CD4-positive, alpha-beta T cell treated with Interleukin-4 for 1 hour (primary cell): ENCODE measurements around the gene COL4A2.

ENCODE experiments used
- DNase-seq, 2 donors: peaks; one replicate each; pipeline ENCODE4 v3.0.0-alpha.2; 2020 to 2022

COL4A2 gene

DNA sequence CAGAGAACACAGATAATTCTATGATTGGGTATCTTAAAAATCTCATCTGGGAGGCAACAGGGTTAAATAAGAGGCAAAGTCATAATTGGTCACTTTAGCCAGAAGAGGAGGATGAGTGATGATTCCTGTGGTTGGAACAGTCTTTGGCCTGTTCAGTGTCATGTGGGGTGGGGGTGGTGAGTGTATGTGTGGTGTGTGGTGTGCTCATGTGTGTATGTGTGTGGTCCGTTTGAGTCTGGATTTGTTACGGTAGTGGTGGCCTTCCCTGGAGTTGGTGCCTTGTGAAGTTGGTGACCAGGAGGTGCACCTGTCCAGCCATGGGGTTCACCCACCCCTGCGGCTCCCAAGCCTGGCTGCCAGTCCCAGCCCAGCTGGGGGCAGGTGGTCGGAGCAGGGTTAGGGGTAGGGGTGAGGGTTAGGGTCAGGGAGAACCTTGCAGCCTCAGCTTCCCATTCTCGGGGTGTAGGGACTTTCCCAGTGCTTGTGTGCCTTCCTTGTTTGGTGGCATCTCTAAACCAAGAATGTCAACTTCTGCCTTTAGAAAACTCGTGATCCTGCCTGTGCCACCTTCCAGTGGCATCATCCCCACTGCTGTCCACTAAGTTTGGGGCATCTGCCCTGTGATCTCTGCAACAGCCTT is 156.9 kb downstream of the COL4A2 start:
- DNase-seq: peak in 1 of 2 donors; percentile 35

DNA sequence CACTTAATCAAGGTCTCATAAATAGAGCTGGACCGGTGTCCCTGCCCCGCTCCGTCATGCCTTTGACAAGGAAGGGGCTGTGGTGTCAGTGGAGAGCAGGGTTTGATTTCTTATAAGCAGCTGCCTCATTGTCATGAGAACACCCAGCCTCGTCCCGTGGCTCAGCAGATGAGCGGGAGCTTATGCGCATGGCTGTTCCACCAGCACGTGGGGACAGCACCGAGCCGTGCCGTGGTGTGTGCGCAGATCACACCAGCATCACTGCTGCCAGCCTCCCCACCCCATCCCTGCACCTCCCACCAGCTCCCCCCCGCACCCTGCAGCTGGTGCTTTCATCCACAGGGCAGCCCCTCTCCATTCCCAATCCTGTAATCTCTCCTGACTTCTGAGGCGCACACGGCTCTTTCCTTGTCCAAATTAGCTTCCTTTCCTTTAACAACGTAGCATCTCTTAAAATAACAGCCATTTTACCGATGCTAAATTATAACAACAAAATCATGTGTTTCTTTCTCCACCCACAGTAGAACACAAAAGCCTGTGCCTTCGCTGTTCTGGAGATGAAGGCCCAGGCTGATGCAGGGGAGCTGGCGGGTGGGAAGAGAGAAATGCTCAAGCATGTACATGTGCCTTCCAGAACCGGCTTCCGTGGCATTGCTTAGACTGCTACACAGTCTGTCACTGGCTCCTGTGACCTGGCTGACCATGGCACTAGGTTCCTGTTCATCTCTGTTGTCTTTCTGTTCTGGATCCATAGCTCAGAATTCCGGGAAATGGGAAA is 157.7 kb downstream of the COL4A2 start:
- no peak for DNase-seq

DNA sequence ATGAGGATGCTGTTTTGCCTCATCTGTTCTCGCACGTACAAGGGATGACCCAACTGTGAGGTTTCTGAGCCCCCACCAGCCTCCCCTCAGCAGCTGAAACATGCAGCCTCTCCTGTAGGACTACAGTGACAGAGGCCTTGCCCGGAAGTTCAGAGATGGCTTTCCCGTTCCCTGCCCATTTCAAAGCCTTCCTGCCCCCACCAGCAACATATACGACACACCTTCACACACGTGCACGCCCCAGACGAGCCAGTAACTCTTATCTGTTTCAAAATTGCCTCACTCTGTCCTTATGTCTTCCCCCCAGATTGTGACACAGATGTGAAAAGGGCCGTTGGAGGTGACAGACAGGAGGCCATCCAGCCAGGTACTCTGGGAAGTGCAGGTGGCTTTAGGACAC is 158.6 kb downstream of the COL4A2 start:
- no peak for DNase-seq

DNA sequence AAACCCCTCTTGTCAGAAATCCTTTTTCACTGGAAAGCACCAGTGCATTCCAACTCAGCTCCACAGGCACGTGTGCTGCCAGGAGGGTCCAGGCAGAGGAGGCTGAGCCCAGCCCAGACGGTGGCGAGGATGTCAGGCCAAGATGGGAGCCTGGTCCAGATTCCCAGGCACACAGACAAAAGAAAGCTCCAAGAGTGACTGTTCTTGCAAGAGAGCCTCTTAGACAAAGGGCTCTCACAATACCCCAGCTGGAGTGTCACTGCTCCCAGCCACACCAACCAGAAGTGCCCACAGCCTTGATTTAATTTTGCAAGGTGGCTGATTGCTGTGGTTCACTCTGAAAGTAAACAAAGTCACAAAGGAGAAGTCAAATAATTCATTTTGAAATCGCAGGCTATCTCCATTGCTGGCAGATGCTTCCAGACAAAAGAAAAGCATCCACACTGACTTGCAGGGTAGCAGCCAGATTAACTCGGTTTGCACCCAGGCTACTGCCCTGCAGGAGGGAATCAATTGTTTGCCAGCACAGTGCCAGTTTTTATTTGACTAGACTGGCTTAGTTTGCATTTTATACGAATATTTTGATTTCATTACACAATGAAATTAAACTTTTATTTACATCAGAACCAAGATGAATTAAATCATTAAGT is 159.3 kb downstream of the COL4A2 start:
- DNase-seq: no peak

DNA sequence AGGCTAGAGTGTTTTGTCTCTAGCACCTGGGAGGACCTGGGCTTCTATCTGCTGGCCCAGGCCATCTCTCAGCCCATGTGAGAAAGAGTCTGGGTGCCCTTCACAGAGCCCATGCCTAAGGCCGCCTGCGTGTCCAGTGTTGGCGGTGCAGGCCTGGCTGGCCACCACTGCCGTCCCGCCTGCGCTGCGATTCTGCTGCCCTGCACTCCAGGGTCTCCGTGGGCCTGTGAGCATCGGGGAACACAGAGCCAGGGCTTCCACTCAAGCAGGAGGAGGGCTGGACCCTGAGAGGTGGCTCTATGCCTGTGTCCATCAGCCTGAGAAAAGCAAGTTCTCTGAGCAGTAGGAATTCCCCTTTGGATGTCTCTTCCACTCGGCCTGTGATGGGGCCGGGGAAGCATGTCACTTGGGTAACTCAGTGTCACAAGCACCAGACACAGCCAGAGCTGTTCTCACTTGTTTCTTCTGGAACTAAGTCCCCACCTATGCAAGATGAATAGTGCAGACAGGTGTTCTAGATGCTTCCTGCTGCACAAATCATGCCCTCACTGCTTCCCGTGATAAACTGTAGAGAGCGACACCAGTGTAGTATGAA is 160.5 kb downstream of the COL4A2 start:
- no peak for DNase-seq

DNA sequence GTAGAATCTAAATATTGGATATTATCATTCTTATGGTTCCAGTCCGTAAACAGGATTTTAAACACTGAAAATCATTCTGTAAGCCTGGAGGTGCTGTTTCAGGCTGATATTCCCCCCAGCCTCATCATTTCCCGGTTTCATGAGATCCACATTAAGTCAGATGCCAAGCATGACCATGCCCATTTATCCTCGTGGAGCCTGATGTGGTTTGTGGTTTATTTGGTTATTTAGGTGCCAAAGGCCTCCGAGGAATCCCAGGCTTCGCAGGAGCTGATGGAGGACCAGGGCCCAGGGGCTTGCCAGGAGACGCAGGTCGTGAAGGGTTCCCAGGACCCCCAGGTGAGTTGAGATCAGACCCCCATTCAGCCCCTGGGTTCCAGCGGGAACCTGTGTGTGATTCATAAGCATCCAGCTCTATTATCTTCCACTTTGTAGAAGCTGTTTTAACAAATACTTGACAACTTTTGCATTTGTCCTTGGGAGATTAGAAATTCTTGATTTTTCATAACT is 162.0 kb downstream of the COL4A2 start:
- DNase-seq: no peak

DNA sequence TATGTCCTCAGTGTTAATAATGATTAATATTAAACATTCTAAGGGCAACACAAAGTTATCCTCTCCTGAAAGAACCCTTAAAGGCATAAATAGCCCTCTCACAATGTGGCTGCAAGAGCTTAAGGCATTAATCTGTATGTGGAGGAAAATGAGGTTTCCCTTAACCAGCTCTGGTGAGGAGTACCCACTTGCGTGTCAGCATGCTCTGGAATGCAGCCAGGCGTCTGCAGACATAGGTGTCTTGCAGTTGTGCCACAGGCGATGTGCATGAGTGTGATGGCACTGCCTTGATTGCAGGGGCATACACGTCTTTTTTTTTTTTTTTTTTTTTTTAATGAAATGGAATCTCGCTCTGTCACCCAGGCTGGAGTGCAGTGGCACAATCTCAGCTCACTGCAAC is 162.5 kb downstream of the COL4A2 start:
- DNase-seq: no peak

DNA sequence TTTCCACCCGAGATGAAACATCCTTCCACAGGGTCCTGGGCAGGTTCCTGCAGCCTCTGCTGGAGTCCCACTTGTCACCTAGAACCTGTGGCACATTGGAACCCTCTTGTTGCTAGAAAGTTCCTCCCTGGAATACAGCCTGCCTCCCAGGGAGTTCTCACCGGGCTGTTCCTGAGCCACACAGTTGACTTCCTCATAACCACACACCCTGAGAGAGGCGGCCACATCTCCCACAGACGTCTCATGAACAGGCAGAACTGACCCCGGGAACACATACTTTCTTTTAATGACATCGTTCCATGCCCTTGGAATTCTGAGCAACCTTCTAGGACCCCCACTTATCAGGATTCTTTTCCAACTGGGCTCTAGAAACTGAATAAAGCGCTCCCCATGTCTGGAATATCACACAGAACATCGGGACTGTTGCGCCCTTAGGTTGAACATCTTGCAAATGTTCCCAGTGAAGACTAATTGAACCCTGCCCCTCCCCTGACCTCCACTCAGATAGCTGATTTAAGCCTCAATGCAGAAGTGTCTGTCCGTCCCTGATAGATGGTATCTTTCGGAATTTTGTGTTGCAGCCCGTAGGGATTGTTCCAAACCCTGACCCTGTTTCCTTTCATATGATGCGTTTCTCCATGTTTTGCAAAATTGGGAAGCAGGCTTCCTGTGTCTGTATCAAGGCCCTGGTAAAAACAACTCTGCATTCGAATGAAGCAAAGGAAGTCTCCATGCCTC is 163.4 kb downstream of the COL4A2 start:
- no peak for DNase-seq

DNA sequence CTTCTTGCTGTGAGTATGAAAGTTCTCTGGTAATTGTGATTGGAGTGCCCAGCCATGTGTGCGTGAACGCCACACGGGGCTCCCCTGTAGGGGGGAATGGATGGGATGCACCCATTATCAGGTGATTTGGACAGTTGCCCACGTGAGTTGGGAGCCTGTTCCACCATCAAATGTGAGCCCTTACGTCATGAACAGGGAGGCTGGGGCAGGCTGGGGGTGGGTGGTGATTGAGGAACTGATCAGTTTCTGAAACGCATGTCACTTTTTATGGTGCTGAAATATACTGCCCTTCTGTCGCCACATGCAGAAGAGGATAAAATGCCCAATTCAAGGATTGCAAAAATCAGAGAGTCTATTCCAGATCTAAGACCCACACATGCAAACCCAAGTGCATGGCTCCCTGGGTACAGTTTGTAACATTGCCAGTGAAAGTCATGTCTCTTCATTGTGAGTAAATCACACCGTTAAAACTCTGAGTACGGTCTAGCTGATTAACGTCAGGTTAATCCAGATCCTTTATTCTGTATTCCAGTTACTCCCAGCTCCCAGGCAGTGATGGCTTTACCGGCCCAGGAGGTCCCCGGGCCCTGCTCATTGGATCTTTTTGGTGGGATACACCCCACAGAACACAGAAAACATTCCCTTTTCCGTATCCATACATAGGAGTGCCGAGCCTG is 164.2 kb downstream of the COL4A2 start:
- DNase-seq: no peak

DNA sequence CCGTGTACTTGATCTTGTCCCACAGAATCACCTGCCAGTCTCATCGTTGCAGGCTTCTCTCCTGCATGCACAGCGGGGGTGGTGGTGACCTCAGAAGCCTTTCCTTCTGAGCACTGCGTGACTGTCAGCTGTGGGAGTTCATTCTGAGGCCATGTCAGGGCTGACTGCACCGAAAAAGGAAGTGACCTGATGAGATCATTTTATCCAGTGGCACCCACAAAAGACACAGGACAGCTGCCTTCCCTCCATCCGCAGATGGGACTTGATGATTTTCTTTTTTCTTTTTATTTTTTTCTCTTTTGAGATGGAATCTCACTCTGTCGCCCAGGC is 164.7 kb downstream of the COL4A2 start:
- peak; percentile 8 to 78 for DNase-seq

DNA sequence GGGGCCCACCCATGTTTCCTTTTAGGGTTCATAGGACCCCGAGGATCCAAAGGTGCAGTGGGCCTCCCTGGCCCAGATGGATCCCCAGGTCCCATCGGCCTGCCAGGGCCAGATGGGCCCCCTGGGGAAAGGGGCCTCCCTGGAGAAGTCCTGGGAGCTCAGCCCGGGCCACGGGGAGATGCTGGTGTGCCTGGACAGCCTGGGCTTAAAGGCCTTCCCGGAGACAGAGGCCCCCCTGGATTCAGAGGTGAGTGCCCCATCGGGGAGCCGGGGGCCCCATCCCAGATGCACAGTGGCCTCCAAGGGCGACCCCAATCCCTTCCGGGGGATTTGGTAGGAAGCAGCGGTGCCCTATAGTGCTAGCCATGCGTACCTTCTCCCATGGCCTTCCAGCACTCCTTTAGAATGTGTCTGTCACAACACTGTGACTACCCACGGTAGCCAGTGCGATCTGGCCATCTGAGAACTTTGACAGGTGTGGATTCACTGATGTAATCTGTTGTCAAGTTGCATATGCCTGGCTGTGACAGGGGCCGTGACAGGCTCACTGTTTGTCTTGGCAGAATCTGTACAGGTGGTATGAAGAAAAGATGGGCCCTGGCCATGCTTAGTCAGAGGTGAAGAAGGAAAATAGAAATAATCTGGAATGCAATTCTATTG is 165.9 kb downstream of the COL4A2 start:
- no peak for DNase-seq

DNA sequence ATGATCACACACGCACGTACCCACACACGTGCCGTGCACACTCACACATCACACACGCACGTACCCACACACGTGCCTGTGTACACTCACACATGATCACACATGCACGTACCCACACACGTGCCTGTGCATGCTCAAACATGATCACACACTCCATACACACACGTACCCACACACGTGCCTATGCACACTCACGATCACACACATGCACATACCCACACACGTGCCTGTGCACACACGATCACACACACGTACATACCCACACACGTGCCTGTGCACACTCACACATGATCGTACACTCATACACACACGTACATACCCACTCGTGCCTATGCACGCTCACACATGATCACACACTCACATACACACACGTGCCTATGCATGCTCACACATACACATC is 167.6 kb downstream of the COL4A2 start:
- DNase-seq: no peak

DNA sequence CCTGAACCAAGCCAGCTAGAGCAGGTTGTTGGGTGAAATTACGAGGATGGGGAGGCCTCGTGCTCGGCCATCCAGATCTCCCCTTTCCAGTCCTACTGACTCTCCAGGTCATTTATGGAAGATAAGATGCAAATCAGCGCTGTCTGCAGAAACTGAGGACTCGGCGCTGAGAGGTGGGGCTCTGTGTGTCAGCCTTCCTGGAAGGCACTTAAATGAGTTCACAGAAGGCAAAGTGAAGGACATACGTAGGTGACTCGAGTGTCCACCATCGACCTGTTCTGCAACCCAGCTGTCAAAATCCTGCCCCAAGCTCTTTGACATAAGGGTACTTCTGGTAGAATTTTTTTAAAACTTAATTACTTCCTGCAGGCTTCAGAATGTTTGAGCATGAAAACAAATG is 168.0 kb downstream of the COL4A2 start:
- no peak for DNase-seq

DNA sequence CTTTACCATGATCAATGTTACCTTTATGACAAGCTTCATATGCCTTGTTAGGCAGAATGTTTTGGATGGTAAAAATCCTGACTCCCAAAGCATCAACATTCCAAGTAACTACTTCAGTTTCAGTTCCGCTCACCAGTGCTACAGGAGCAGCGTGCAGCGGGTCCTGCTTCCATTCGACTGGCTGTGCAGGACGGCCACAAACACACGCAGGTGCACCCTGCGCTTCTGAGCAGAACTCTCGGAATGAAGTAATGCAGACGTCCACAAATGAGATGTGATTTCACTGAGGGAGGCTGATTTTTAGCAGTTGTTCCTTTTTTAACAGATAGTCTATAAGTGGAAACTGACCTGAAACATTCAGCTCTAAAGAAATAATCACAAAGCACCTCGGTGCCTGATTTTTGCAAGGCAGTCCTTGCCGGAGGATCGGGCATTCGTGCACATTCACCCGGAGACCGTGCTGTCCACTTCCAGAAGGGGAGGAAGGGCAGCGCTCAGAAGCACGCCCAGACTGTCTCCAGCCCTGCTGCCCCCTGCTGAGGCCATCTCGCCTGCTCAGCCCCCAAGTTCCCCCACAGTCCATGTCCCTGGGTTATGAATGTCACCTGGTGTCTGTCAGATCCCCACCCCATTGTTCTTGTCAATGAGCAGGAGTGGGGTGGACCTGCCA is 168.6 kb downstream of the COL4A2 start:
- no peak for DNase-seq

DNA sequence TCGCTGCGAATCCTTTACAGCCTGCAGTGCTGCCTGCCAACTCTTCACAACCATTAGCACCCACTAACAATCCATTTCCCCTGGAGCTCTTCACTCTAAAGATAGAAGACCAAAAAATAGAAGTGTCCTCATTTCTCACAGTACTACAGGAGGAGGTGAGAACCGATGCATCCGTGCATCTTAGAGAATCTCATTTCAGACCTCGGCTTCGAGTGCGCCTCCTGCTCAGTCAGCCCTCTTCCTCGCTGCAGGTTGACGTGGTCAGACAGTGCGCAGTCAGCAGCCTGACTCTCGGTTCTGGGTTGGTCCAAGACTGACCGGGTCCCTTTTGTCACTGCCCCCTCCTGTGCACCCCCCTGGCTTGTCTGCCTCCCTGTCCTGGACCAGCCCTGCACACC is 169.1 kb downstream of the COL4A2 start:
- DNase-seq: no peak

DNA sequence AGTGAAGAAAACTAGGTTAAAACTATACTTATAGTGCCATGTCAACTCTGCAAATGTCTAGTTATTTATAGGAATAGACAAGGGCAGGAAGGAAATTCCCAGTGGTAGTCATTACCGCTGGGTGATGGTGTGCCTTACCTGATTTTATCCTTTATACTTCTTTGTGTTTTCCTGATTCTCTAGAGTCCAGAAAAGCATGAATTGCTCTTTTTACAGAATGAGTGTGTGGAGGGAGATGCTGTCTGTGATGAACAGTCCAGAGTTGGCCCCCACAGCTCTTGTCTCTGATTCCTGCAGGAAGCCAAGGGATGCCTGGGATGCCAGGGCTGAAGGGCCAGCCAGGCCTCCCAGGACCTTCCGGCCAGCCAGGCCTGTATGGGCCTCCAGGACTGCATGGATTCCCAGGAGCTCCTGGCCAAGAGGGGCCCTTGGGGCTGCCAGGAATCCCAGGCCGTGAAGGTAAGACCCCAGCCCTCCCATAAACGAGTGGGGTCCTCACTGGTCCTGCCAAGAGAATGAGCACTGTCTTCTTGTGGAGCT is 170.7 kb downstream of the COL4A2 start:
- no peak for DNase-seq

DNA sequence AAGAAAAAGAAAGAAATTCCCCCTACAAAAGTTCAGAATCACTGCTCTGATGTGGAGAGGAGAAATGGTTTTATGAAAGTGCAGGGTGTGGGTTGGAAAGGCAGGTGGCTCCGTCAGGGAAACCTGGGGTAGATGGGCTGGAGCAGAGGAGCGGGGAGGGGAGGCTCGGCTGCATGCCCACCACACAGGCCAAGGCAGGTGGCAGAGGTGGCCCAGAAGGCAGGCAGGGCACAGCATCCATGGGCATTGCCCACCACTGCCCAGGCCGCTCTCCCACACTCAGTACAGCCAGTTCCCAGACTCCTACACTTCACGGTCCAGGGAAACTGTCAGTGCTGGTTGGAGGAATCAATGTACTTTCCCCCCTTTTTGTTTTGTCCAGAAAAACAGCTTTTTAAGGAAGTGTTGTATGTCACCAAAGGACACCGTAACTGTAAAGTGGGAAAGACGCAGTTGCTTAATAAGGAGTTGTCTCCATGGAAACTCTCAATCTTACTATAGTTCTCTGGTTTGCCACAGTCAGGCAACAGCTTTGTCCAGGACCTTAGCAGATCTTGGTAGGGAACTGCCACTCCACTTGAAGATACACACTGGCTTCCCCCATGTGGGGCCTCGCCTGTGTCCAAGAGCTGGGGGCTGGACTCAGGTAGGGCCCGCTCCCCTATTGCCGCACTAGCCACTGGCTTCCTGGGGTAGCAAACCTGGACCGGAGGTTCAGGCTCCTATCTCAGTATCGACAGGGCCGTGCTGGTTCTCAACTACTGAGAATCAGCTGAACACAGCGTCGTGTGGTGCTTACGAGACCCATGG is 171.5 kb downstream of the COL4A2 start:
- DNase-seq: no peak

DNA sequence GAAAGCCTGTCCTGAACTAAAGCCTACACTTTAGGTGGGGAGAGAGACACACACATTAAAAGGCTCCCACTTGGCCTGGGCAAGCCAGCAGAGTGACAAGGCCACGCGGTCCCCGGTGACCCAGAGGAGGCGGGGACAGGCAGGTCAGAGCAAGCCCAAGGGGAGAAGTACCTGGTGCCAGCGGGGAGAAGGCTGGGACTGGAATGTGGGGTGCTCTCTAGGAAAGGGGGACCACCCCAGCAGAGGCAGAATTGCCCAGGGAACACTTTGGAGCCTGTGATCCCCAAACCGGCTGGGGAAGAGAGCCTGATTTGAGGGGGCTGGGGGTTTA is 172.1 kb downstream of the COL4A2 start:
- no peak for DNase-seq

DNA sequence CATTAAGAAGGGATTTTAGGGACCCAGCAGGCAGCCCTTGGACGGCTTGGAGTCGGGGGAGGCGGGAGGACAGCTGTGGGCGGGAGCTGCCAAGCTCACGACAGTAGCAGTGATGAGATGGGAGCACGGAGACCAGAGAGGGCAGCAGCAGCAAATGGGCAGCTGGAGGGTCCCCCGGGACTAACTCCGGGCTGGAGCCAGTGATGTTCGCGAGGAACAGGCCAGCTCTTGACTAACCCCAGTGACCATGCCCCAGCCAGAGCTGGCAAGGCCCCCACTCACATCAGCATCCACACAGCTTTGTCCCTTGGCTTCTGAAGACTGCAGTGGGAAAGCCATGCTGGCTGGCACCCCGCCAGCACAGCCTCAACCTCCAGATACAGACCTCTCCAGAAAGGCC is 172.6 kb downstream of the COL4A2 start:
- DNase-seq: no peak

DNA sequence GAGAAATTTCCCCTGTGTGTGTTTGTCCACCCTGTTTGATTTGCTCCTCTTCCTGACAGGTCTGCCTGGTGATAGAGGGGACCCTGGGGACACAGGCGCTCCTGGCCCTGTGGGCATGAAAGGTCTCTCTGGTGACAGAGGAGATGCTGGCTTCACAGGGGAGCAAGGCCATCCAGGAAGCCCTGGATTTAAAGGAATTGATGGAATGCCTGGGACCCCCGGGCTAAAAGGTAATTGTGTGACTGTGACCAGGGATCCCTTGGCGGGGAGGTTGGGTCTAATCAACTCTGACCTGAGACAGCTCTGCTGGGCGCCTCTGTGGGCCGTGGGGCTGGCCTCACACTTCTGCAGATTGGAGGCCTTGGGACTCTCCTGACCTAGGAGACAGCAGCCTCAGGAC is 173.1 kb downstream of the COL4A2 start:
- DNase-seq: no peak
